Peyer's patch (tissue), 4 donors: ENCODE measurements around the gene RBM20. TPM values are rescaled to one million over a fixed set of nuclear protein-coding genes. Genes with fewer than 3 reads are reported as not detected.

ENCODE experiments used
- DNase-seq, 3 donors: peaks; one replicate each; pipeline ENCODE4 v3.0.0-alpha.2; 2017 to 2019
- H3K27ac ChIP-seq, 4 donors: fragments of 200-600 bp; sonication (generic); one replicate each; pipeline ENCODE4 v1.5.1; 2016 to 2019
- H3K27me3 ChIP-seq, 2 donors: fragments of 200-600 bp; sonication (generic); one replicate each; pipeline ENCODE4 v1.5.1; 2019
- H3K36me3 ChIP-seq, 3 donors: fragments of 200-600 bp; sonication (generic); one replicate each; pipeline ENCODE4 v1.5.1; 2016 to 2019
- H3K4me1 ChIP-seq, 4 donors: fragments of 200-600 bp; sonication (generic); one replicate each; pipeline ENCODE4 v1.5.1; 2016 to 2019
- H3K4me3 ChIP-seq, 4 donors: fragments of 200-600 bp; sonication (generic); 1 replicate in 3 of 4; 2 replicates in 1 of 4; pipeline ENCODE4 v1.5.1; 2016 to 2019; ENCODE audit warnings: mild to moderate bottlenecking in 1 of 4
- H3K9me3 ChIP-seq, 4 donors: fragments of 200-600 bp; sonication (generic); one replicate each; pipeline ENCODE4 v1.5.1; 2016 to 2019; ENCODE audit warnings: mild to moderate bottlenecking in 1 of 4
- POLR2A ChIP-seq, 2 donors: fragments of 450-650 bp; IDR thresholded peaks; one replicate each; pipeline ENCODE4 v1.5.1; 2017; ENCODE audit warnings: antibody characterized with exemption in 2 of 2, mild to moderate bottlenecking in 2 of 2, moderate library complexity in 2 of 2
- total RNA-seq, 4 donors: library from RNA; depleted of rRNA; stranded (reverse); fragments of >200 nt; gene quantifications; one replicate each; pipeline ENCODE4 v1.1.0, GENCODE V29; 2016
- TF ChIP-seq, protein P1 (sequence below), 6 experiments: fragments of 450-650 bp in 4 of 6; fragments of 200-600 bp in 2 of 6; sonication (generic) in 1 of 6; IDR thresholded peaks; one replicate each; pipeline ENCODE4 v1.5.1; 2017 to 2019; ENCODE audit warnings: antibody characterized with exemption in 6 of 6, mild to moderate bottlenecking in 3 of 6, moderate library complexity in 1 of 6

The RBM20 gene
- total RNA-seq, 4 donors from 2014 or later, result 0.80 to 4.1 (median 1.2) TPM

DNA sequence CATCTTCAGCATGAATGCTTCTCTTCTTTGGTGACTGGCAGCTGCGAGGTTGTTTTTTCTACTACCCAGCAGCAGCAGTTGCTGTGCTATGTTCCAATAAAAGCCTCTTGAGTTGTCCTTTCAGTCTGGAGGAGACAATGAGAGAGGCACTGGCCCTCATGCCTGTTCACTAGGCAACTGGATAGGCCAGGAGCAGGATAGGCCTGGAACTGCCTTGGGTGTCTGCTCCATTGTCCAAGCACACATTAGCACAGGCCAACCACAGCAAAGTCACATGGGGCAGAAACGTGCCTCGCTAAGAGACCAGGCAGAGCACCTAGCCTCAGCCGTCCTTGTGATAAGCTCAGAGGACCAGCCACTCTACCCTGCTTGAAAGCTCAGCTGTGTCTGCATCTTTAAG is 150.7 kb downstream of the RBM20 start:
- TF ChIP-seq, protein P1, sequence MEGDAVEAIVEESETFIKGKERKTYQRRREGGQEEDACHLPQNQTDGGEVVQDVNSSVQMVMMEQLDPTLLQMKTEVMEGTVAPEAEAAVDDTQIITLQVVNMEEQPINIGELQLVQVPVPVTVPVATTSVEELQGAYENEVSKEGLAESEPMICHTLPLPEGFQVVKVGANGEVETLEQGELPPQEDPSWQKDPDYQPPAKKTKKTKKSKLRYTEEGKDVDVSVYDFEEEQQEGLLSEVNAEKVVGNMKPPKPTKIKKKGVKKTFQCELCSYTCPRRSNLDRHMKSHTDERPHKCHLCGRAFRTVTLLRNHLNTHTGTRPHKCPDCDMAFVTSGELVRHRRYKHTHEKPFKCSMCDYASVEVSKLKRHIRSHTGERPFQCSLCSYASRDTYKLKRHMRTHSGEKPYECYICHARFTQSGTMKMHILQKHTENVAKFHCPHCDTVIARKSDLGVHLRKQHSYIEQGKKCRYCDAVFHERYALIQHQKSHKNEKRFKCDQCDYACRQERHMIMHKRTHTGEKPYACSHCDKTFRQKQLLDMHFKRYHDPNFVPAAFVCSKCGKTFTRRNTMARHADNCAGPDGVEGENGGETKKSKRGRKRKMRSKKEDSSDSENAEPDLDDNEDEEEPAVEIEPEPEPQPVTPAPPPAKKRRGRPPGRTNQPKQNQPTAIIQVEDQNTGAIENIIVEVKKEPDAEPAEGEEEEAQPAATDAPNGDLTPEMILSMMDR (IDR thresholded peaks at IDR 0.05), result no peak
- no peak for TF ChIP-seq POLR2A (IDR thresholded peaks at IDR 0.05)
- peaks cover 0 to 12% (median 0%) of the 10 kb centered on the region in 4 donors for H3K4me1 ChIP-seq

DNA sequence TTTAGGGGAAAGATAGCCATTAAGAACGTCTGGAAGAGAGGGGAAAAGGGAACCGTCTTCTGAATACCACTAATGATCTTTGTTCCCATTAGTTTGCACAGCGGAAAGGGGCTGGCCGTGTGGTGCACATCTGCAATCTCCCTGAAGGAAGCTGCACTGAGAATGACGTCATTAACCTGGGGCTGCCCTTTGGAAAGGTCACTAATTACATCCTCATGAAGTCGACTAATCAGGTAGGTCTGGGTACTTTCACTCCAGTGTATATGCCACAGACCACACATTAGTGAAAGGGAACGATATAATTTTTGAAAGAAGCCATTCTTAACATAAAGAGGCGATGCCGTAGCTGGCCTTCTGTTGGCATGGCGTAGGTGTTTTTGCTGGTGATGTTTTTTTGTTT is 153.3 kb downstream of the RBM20 start:
- Histone ChIP-seq H3K9me3 (no peaks in the 10 kb centered on the region), H3K4me3 (no peak overlapping the region), H3K36me3 (no peaks in the 10 kb centered on the region), H3K27ac (no peak overlapping the region), H3K4me1 (peaks cover 0 to 10% (median 0%) of the 10 kb centered on the region in 4 donors), H3K27me3 (no peaks in the 10 kb centered on the region)
- TF ChIP-seq POLR2A (IDR thresholded peaks at IDR 0.05), result no peak
- TF ChIP-seq, protein P1 (IDR thresholded peaks at IDR 0.05), result no peak
- peak in 1 of 3 donors; percentile 66 for DNase-seq

More for the DNA sequence above, 150.7 kb downstream of the RBM20 start:
- Histone ChIP-seq H3K27ac (peak overlapping the region in 2 of 4 donors; percentile 26 to 49), H3K4me3 (no peak overlapping the region), H3K9me3 (no peaks in the 10 kb centered on the region), H3K27me3 (no peaks in the 10 kb centered on the region), H3K36me3 (no peaks in the 10 kb centered on the region)
- DNase-seq, result no peak

DNA sequence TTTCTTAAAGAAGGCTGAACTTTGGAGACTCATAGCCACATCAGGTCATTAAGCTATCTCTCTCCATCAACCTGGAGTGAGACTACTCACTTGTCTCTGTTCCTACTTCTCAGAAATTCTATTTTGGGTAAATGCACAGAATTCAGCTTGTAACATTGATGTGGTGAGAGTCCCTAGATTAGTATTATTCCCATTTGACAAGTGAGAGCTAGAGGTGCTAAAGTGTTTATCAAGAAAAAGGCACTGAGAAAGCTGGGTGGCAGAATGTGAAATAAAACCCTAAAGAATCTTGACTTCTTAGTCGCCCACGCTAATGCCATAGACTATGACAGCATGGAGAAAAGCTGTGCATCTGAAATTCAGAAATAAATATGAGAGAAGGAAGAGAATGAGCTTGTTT is 154.2 kb downstream of the RBM20 start:
- Histone ChIP-seq H3K27ac (no peak overlapping the region), H3K27me3 (no peaks in the 10 kb centered on the region)

DNA sequence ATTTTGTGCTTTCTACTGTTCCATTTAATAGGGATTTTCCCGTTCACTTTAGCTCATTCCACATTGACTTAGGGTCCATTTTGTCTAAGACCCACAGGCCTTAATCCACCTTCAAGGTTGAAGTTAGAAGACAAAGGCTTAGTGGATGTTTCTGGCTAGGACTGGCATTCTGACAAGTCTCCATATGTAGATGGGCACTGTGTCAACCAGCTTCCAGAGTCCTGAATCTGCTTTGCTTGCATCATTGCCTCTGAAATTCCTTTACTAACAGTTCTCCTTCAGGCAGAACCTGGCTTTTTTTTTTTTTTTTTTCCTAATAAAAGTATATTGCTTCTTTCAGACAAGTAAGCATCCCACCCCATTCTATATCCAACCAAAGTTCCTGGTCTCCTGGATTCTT is 158.0 kb downstream of the RBM20 start:
- H3K36me3 ChIP-seq, result no peaks in the 10 kb centered on the region
- H3K4me1 ChIP-seq, result peaks cover 0 to 24% (median 2%) of the 10 kb centered on the region in 4 donors
- H3K27ac ChIP-seq, result peak overlapping the region in 3 of 4 donors; percentile 46 to 73 (median 60)
- H3K4me3 ChIP-seq, result no peak overlapping the region
- TF ChIP-seq, protein P1 (IDR thresholded peaks at IDR 0.05), result no peak
- no peak for TF ChIP-seq POLR2A (IDR thresholded peaks at IDR 0.05)
- DNase-seq, result no peak
- no peaks in the 10 kb centered on the region for H3K27me3 ChIP-seq
- no peaks in the 10 kb centered on the region for H3K9me3 ChIP-seq

More for the DNA sequence above, 154.2 kb downstream of the RBM20 start:
- H3K9me3 ChIP-seq, result no peaks in the 10 kb centered on the region
- no peak for DNase-seq
- TF ChIP-seq POLR2A (IDR thresholded peaks at IDR 0.05), result no peak
- TF ChIP-seq, protein P1 (IDR thresholded peaks at IDR 0.05), result no peak
- H3K4me3 ChIP-seq, result no peak overlapping the region
- peaks cover 0 to 19% (median 0%) of the 10 kb centered on the region in 4 donors for H3K4me1 ChIP-seq
- H3K36me3 ChIP-seq, result no peaks in the 10 kb centered on the region

GRCh38 chr10:110802551-110803238 is 158.6 kb downstream of the RBM20 start:
- H3K9me3 ChIP-seq, result no peaks in the 10 kb centered on the region
- peak in 2 of 3 donors; percentile 81 to 88 for DNase-seq
- no peak overlapping the region for H3K4me3 ChIP-seq
- TF ChIP-seq, protein P1 (IDR thresholded peaks at IDR 0.05), result no peak
- TF ChIP-seq POLR2A (IDR thresholded peaks at IDR 0.05), result no peak
- H3K4me1 ChIP-seq, result peaks cover 0 to 24% (median 2%) of the 10 kb centered on the region in 4 donors
- H3K36me3 ChIP-seq, result no peaks in the 10 kb centered on the region
- peak overlapping the region; percentile 46 to 73 (median 62) for H3K27ac ChIP-seq
- H3K27me3 ChIP-seq, result no peaks in the 10 kb centered on the region
